Effector CD8-positive, alpha-beta T cell (primary cell): ENCODE results near the gene KCNE3.

Source experiments
- DNase-seq: peaks from one replicate; lab custom pipeline; 2025; lab: John Stamatoyannopoulos, UW
- total RNA-seq, 4 experiments: gene quantifications; one replicate each; lab custom pipeline; 2026; lab: John Stamatoyannopoulos, UW

KCNE3 gene, protein sequence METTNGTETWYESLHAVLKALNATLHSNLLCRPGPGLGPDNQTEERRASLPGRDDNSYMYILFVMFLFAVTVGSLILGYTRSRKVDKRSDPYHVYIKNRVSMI
- total RNA-seq: 0 reads per million in 4 experiments

DNA sequence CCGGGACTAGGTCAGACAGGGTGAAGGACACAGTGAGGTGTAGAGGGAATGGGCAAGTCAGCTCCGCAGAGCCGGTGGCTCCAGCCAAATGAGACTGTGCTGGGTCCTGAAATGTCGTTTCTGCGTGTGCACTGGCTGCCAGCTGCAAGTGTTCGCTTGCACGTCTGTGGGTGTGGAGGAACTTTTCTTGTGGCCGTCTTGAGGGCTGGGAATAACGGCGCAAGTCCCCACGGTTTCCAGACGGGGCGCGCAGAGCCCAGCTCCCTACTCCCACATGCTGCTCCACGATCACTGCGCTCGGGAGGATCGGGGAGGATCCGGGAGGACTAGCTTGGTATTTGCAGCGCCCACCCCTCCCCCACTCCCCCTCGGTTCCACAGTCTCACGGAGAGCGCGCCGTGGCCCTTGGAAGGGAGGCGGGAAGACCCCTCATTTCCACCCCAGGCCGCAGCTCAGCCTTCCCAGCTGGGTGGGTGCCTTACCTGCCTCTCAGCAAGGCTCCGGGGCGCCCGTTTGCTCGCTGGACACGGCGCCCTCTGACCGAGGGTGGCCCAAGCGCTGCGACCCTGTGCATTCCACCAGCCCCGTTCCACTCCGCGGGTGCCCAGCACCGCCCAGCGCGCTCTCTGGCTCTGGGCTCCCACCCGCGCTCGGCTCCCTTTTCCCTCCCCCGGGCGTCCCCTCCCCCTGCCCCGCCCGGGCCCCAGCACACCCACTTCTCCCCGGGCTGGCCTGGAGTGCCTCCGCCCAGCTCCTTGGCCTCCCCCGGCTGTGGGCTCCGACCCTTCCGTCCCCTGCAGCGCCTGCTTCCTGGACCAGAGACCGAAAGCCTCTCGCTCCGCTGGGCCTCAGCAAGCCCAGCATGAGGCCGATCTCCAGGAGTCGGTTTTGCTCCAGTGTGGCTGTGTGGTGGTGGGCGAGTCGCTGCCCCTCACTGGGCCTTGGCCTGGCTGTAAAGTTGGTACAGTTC is at the start of gene KCNE3:
Gene KCNE3 (minus strand): TSS at position 634 of the 970 bp plus-strand sequence. CDS start 9,986 bp downstream, outside the sequence.
- no peak for DNase-seq

DNA sequence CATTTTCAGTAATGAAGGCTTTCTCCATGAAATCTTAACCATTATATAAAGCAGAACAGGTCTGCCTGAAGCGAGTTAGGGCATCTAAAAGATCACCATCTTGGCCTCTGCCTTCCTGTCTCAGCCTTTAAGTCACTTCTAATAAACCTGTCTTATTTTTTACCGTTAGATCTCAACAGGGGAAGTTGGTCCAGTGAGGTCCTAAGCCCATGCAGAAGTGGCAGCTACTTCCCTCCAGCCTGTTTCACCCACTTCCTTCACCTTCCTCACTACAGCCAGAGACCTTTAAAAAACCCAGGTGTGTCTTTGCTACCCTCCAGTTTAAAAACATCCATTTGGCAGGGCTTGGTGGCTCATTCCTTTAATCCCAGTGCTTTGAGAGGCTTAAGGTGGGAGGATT is 40.2 kb upstream of the KCNE3 start:
- DNase-seq: no peak

DNA sequence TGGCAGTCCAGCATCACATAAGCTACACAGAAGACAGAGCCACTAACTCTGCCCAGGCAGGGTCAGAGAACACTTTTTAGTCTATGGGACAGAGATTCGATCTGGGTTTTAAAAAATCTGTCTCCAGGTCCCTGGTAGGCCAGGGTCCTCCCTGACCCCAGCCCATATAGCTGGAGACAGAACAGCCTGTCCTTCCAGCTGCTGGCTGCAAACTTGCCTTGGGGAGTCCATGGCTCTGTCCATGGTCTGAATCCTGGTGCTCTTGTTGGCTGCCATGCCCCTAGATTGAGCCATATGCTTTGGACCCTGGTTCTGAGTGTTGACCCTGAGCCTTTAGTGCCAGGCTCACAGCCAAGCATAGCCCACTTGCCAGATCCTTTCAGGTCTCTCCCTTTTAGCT is 39.5 kb upstream of the KCNE3 start:
- no peak for DNase-seq

DNA sequence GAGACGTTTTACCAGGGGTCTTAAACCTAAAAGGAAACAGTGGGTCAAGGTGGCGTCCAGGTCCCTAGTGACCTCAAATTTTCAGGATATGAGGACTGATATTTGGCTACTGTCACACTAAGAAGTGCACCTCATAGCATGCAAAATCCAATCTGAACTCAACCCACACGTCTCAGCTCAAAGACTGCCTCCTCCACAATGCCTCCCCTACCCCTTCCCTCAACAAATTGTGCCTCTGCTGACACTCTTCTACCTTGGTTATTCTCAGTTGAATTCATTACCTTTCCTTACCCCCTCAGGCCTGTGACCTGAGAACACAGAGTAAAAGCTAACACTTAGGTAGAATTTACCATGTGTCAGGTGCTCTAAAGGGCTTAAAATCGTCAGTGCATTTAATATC is 38.6 kb upstream of the KCNE3 start:
- DNase-seq: no peak

DNA sequence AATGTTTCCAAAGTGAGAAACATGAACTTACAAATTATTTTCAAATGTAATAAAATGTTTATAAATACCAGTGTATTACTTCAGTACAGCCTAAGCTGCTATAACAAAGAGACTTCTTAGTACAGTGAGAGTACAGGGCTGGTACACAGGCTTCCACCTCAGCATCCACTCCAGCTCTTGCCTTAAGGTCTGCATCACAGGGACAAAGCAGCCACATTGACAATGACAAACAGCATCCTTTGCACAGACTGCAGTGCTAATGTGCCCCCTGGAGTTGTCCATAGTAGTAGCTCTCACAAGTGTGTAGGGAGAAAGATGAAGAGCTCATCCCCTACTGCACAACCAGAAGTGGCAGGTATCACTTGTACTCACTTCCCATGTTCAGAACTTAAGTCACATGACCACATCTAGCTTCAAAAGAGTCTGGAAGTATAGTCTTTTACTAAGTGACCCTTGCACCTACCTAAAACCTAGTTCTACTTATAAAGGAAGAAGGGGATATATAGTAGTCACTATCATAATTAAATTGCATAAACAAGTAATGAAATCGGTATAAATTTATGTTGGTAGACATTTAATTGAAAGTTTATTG is 36.8 kb upstream of the KCNE3 start:
- DNase-seq: no peak

DNA sequence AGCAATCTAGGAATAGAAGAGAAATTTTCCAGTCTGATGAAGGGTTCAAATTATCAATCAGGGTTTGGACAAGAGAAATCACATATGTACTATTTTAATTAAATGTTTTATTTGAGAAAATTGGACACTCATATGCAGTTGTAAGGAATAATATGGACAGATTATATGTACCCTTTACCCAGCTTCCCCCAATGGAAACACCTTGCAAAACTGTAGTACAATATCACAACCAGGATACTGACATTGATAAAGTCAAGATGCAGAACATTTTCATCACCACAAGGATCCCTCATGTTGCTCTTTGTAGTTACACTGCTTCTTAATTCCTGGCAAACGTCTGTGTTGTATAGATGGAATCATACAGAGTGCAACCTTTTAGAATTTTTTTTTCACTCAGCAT is 27.6 kb upstream of the KCNE3 start:
- no peak for DNase-seq

DNA sequence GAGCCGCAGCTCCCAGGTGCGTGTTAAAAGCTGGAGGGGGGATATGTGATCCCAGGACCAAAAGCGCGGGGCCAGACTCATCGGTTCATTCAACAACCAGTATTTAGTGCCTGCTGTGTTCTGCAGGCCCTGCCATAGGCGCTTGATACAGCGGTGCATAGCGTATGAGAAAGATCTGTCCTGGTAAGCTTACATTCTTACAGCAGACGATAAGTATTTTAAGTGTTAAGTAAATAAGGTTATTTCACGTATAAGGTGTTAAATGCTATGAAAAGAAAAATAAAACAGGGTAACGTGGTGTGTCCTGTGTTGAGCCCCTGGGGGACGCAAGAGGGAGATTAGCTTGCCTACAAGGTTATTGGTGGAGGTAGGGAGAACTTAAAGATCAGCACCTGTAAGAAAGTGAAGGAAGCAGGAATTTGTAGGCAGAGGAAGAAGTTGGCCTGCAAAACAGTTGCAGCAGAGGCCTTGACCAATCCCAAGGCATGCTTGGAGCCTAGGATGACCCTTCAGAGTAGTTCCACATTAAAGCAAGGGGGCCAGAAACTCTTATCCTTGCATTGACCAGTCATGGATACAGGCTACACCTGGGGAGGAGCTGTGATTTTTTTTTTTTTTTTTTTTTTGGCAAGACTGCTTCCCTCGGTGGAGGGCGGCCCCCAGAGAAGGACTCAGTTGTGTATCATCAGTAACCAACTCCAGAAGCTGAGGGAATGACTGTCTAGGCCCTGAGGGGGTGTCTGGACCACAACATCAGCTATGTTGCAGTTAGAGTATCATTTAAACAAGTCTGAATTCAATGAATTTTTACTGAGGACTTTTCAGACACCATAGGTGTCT is 26.7 kb upstream of the KCNE3 start:
- DNase-seq: no peak

DNA sequence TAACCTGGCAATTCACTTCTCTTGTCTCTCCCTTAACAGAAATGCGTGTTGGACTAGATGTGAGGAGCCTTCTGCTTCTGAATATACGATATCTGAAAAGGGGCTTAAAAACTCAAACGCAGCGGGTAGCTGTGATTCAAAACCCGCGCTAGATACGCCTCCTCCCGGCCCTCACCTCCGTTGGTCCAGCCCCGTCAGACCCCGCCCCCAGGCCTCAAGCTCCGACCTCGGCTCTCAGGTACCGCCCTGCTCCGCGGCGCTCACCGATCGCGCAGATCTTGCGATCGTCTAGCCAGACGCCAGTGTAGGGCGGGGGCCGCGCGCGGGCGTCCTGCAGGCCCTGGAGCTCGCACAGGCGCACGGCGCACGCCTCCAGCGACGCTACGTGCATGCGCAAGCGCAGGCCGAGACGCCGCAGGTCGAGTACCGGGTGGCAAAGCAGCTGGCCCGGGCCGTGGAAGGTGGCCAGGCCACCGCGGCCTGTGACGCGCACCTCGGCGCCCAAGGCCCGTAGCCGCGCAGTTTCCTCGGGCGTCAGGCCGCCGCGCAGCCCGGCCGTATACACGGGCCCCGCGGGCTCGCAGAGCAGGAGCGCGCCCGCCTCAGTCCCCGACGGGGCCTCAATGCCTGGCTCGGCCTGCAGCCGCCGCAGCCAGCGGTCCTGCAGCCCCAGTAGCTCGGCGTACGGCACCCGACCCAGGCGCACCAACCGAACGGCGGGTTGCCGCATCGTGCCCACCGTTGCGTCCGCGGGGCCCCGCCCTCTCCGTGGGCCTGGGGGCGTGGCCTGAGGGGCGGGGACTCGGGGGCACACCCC is 25.8 kb upstream of the KCNE3 start, which contains the start of gene LIPT2:
Gene LIPT2 (minus strand): TSS at position 751 of the 817 bp plus-strand sequence. CDS start 21 bp downstream, at position 730.
- DNase-seq: peak; percentile 92

DNA sequence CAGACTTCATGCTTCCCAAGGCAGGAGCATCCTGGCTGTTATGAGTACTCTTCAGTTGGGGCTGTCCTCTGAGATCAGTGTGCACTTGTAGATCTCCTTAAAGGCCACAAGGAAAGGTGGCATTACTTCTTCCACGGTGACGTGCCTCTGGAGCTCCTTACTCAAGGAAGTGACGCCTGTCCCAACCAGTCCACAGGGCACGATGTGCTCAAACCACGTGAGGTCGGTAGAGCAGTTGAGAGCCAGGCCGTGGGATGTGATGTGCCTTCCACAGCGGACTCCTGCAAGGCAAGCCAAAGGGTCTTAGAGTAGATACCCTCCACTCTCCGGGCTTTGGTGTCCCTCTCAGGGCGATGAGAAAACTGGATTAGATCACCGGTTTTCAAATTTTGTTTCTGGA is 24.7 kb upstream of the KCNE3 start:
- no peak for DNase-seq

DNA sequence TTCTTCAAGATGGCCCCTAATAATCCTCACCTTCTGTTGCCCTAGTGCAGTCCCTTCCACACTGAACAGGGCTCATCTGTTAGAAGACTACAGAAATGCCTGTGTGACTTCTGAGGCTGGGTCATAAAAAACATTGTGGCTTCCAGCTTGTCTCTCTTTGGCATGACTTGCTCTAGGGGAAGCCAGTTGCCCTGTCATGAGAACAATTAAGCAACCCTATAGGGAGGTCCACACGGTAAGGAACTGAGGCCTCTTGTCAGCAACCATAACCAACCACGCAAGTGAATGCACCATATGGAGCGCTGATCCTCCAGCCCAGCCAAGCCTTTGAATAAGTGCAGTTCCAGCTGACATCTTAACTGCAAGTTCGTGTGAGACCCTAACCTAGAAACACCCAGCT is 23.6 kb upstream of the KCNE3 start:
- DNase-seq: no peak

DNA sequence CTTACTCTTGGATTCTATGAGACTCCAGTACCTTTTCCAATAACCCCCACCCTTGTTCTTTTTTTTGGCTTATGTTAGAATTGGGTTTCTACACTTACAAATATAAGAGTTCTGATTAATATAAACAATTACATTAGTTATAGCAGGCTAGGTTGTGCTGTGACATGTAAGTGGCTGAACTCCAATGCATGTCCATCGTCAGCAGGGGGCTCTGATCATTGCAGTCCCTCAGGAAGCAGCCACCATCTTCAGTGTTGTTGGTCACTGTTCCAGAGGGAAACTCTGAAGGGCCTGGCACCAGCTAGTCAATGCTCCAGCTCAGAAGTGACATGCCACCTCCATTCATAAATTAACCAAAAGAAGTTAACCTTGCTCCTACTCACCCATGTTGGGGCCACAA is 20.5 kb upstream of the KCNE3 start:
- DNase-seq: no peak

DNA sequence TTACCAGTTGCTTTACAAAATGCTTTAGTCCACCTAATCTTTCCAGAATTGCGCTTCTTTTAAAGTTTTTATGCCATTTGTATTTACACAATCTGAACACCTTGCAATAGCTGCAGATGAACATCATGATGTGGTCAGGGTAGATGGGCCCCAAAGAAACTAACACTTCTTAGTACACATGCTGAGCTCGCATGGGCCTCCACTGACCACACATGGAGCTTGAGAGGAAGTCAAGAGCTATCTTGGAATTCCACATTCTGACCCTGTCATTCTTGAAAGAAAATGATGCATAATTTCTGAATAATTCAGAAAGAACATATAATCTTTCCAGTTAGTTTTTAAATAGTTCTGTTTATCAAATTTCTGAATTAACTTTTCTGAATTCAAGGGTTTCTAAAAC is 18.5 kb upstream of the KCNE3 start:
- no peak for DNase-seq

DNA sequence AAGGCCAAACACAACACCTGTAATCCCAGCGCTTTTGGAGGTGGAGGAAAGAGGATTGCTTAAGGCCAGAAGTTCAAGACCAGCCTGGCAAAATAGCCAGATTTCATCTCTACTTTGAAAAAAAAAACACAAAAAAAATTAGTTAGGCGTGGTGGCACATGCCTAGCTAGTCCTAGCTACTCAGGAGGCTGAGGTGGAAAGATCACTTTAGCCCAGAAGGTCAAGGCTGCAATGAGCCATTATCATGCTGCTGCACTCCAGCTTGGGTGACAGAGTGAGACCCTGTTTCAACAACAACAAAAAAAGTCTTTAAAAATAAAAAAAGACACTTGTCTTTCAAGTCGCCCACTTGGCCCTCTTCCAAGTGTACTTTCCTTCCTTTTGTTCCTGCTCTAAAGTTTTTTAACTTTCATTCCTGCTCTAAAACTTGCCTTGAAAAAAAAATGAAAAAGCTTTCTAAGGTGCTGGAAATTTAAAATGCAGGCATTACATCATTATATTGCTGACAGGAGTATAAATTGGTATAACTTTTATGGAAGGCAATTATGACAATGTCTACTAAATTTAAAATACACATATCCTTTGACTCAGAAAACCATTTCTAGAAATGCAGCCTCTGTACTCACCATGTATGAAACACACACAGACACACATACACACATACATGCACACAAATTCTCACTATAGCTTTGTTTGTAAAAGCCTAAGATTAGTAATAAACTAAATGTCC is 13.5 kb upstream of the KCNE3 start:
- DNase-seq: no peak

DNA sequence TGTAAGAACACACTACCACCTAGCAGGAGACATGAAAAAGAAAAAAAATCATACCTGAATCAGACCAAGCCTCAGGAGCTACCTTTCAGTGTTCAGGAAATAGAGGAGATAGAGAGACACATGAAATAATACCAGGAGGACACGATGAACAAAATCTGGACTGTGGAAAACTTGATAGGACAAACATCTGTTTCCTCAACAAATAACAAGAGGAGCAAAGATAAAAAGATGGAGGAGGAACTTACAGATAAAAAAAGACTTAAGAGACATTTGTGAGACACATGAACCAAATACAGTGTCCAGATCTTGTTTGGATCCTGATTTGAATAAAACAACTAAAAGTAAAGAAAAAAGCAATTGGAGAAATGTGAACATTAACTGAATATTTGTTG is 12.4 kb upstream of the KCNE3 start:
- no peak for DNase-seq

DNA sequence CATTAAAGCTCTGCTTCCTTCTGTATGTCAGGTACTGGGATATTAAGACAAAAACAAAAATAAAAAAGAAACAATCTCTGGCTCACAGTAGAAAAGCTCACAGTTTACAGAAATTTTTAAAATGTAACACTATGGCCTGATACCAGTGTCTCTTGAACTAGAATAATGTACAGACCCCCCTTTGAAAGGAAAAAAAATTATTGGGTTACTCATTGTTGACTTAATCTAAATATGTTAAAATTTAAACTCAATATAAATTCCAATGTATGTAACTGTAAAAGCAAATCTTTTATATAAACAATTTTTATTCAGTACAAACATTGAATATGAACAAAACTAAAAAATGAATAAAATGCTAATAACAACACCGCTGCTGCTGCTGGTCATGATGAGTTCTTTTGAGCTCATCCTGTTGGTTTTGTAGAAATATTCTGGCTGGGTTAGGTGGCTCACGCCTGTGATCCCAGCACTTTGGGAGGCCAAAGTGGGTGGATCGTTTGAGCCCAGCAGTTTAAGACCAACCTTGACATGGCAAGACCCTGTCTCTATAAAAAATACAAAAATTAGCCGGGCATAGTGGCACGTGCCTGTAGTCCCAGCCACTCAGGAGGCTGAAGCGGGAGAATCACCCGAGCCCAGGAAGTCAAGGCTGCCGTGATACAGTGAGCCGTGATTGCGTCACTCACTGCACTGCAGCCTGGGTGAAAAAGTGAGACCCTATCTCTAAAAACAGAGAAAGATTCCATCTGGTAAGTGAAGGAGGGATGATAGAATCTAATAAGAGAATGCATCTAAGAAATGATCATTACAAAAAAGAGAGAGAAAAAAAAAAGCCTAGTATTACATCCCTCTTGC is 11.8 kb upstream of the KCNE3 start:
- DNase-seq: no peak

DNA sequence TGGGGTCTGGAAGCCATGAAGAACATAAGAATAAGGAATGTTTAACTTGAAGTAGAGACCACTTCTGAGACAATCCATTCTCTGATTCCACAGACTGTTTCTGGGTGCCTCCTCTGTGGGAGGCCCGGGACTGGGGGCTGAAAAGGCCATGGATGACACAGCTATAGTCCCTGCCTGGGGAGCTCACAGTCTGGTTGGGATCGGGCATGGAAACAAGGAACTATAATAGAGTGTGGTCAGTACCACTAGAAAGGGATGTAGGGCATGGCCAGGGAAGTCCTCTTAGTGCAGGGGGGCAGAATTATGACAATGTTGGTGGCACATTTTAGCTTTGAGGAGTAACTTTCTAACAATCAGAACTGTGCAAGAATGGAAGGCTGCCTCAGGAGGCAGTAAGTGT is 9.2 kb upstream of the KCNE3 start:
- DNase-seq: no peak

DNA sequence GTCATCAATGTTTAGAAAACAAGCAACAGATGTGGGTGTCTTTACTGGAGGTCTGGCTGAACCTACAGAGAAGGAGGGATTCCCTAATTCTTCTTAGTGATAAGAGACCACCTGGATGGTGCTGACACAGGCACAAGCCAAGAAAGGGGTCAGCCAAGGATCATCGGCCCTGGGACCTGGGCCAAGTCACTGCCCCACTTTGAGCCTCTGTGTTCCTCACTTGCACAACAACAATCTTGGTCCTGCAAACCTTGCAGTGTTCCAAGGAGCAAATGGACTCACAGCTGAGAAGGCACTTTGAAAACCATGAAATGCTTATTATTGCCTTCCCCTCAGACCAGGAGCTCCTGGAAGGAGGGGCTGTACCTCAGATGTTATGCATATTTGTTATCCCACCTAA is 7.0 kb upstream of the KCNE3 start:
- DNase-seq: no peak

DNA sequence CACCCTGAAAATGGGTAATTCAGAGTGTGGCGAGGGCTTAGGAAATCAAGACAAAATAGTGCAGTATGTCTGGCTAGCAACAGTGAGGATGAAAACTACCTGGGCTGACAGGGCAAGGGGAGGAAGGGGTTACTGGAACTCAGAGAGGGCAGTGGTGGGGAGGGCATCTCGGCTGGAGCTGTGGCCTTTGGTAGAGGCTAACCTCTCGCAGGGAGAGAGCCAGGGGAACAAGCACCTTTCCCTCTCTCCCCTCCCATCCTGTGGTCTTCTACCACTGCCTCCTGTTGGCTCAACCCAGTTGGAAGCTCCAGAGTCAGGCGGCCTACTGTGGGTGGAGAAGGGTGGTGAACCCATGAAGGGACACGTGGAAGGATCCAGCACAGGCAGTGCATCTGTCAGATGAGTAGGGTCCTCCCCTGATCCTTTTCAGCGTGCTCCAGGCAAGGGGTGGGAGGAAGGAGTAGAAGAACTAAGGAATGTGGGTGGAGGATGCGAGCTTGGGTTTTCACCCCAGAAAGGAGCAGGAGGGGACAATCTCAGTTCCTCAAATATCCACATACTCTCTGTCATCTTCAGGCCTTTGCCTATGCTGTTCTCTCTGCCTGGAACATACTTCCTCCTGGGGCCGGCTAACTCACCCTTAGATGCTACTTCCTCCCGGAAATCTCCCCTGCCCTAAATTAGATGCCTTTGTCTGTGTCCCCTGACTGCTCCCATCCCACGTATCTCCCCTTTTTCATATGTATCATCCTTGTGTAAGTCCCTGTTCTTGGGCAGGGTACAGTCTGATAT is 6.2 kb upstream of the KCNE3 start:
- DNase-seq: no peak
